PC-3 (cell line): ENCODE measurements around the gene HPS5.

Experiments used
- CTCF ChIP-seq: fragments of 300-600 bp; sonication (generic); conservative IDR thresholded peaks from 2 replicates; pipeline ENCODE4 v1.5.1; 2017; ENCODE audit warnings: antibody characterized with exemption, low read depth, mild to moderate bottlenecking, low read length
- EZH2 ChIP-seq: fragments of 300-600 bp; sonication (generic); IDR thresholded peaks from one replicate; pipeline ENCODE4 v1.6.1; 2017; ENCODE audit warnings: antibody characterized with exemption, mild to moderate bottlenecking, low read length; ENCODE audit not compliant: unreplicated experiment

- TF ChIP-seq CTCF (no peak), EZH2 (no peak)
Observed at GRCh38 chr11:18313965-18314763, 7.8 kb downstream of the HPS5 start.
